GM18858 (cell line): Measurements from ENCODE around the gene IFI35.
"Not testable (repeated sequence)": the region's sequence is repeated elsewhere in the genome, so short reads cannot be mapped to it uniquely, and the experiment has no call there.

Source experiments
- ATAC-seq: cut with Tn5 transposase; IDR thresholded peaks from one replicate; pipeline ENCODE4 v1.9.1; 2021; ENCODE audit not compliant: unreplicated experiment

Gene IFI35

DNA sequence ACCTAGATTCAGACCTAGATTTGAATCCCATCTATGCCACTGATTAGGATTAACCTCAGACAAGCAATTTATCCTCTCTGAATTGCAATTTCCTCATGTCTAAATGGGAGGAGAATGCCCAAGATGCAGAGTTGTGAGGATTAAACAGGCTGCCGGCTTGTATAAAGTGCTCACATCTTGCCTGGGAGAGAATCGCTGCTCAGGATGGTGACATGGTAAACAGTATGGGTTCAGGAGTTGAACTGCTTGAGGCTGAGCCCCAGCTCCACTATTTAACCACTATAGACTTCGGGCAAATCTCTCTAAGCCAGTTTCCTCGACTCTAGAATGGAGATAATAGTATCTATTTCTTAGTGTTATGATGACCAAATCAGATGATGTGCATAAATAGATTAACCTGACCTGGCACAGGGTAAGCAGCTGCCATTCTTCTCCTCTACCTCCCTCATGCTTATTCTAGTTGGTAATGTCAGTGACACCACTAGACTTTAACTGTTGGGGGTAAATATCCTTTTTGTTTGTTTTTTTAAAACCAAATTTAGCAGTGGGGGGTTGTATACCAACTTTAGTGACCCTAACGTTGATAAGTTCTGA is 9.1 kb upstream of the IFI35 start:
- ATAC-seq, result no peak

DNA sequence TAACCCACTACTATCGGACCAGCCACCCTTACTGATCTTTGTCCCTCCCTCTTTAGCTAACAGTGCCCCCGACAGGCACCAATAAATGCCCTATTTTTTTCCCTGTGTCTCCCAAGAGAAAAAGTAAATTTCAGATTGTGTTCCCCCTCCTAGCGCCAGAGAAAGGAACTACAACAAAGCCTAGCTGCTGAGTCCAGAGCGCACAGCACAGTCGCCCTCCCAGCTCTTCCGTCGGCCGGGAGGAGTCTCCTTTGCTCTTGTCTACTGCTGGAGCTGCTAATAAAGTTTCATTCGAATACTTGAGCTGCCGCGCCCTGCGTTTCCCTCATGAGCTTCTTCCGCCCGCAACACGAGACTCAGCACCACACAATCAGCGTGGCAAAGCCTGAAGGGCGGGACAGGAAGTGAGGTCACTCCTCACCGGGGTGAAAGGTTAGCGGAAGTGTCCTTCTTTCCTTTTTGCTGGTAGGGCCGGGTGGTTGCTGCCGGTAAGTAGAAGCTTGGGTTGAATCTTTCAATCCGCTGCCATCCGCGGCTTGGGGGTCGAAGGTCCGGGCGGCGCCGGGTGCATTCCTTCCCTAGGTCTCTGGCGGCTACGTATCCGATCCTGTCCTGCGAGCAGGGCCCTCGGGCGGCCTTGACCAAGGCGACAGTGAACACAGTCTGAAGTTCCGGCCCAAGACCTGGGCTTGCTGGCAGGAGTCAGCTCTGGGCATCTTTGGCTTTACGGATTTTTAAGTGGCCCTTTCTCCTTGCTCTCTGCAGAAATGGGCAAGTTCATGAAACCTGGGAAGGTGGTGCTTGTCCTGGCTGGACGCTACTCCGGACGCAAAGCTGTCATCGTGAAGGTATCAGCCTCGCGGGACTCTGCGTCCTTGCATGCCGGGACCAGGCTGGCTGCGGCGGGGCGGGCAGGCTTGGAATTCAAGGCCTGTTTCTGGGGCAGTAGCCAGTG is 8.3 kb upstream of the IFI35 start, which contains the start of gene RPL27:
TSS of gene RPL27 (plus strand) at position 436 of the 955 bp plus-strand sequence. CDS start at position 768, 332 bp downstream.
- ATAC-seq, result peak; percentile 87

DNA sequence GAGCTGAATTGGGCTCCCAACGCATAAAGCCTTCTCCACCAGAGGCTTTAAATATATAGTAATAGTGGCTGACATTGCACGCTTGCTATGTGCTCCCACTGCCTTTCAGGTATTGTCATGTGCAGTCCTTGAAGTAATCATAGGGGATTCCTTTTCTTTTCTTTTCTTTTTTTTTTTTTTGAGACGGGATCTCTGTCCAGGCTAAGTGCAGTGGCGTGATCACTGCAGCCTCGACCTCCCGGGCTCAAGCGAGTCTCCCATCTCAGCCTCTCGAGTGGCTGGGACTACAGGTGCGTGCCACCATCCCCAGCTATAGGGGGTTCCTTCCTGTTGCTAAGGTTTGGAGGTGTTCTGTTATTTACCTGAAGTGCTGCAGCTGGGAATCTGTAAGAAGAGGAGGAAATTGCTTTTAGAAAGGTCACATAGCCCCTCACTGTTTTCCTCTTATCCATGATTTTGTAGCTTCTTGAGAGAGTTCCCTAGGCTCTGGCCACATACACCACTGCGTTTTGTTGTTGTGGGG is 7.5 kb upstream of the IFI35 start:
- ATAC-seq, result no peak

DNA sequence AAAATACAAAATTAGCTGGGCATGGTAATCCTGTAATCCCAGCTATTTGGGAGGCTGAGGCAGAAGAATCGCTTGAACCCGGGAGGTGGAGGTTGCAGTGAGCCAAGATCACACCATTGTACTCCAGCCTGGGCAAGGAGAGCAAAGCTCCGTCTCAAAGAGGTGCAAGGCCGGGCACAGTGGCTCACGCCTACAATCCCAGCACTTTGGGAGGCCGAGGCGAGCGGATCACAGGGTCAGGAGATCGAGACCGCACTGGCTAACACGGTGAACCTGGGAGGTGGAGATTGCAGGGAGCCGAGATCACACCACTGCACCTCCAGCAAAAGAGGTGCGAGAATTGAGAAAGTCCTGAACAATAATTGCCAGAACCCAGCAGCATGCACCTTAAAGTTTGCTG is 5.7 kb upstream of the IFI35 start:
- ATAC-seq, result not testable (repeated sequence)

- ATAC-seq, result no peak
Measured at GRCh38 chr17:43003542-43004172, 2.9 kb upstream of the IFI35 start.

GRCh38 chr17:43010667-43011308 is 4.2 kb downstream of the IFI35 start:
- no peak for ATAC-seq

- ATAC-seq, result no peak
Measured at GRCh38 chr17:43011728-43012472, 5.3 kb downstream of the IFI35 start.

DNA sequence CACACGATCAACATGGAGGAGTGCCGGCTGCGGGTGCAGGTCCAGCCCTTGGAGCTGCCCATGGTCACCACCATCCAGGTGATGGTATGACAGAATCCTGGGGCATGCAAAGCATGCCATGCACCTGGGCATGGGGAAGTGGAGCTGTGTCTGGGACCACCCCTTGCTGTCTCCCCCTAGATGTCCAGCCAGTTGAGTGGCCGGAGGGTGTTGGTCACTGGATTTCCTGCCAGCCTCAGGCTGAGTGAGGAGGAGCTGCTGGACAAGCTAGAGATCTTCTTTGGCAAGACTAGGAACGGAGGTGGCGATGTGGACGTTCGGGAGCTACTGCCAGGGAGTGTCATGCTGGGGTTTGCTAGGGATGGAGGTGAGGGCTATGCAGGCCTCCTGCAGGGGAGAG is 6.7 kb downstream of the IFI35 start:
- ATAC-seq, result no peak

DNA sequence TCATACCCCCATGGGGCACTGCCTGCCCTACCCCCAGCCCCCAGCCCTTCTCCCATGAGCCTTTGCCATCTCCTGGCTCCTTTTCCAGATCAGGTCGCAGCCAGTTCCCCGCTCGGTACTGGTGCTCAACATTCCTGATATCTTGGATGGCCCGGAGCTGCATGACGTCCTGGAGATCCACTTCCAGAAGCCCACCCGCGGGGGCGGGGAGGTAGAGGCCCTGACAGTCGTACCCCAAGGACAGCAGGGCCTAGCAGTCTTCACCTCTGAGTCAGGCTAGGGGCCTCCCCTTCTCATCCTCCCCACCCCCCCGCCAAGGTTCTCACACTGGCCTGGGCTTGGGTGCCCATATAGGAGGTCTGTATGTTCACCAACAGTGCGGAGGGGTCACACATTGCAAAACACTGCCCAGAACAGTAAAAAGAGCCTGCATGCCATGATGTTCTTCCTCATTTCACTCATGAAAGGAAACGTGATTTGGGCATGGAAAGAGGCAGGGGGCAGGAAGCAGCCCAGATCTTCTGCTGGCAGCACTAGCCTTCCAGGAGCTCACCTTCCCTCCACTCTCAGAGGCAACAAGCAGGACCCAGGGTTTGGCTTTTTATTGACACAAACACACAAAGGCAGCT is 7.5 kb downstream of the IFI35 start:
- no peak for ATAC-seq

DNA sequence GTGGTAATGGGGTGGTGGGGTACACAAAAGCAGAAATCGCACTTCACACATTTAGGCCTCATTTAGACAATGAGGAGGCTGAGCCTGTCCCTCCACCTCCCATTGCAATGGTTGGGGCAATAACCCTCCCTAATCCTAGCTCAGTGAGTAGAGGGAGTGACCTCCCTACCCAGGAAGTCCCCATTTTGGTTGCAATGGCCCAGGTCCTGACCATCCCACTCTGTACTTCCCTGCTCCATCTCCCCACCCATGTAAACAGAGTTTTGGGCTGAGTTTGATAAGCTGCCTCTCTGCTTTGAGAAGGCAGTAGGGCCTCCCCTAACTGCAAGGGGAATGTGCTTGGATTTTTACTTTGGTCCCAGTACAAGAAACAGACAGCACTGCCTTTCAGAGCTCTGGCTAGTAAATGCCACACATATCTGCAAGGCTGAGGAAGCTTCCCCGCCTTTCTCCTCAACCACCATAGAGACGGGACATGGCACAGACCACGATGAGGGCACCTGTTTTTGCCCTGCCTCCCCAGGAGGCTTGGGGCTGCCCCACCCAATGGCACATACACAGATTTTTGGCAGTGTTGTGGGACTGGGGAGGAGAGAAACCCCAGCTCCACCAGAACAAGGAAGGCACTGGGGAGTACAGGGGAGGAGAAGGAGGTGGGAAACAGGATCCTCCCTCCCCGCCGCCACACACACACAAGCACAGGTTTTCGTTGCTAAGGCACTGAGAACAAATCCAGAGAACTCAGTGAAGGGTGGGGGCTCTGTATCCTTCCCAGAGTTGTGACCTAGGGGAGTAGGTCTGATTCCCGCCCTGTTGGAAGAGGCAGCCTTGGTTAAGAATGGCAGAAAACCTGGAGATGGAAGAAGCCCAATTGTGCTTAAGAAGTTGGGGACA is 8.3 kb downstream of the IFI35 start:
- ATAC-seq, result no peak

- ATAC-seq, result no peak
Measured at GRCh38 chr17:43015579-43015978, 9.0 kb downstream of the IFI35 start.

DNA sequence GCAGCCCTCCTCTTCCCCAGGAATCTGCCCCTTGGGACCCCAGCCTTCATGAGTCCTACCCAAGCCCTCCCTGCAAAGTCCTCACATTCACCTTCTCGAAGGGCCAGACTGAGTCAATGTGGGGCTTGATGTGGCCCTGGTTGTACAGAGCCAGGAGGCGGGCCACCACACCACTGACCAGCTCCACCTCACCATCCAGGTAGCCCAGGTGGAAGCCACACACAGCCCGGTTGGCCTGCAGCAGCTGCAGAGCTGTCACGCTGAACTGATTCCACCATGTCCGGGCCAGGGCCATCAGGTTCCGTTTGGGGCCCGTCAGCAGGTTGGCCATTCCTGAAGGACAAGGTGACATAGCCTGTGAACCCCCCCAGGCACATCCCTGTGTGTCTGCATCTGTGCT is 9.6 kb downstream of the IFI35 start:
- no peak for ATAC-seq

GRCh38 chr17:43018008-43018853 is 11.6 kb downstream of the IFI35 start:
- ATAC-seq, result no peak

GRCh38 chr17:43018932-43019331 is 12.3 kb downstream of the IFI35 start:
- ATAC-seq, result no peak

DNA sequence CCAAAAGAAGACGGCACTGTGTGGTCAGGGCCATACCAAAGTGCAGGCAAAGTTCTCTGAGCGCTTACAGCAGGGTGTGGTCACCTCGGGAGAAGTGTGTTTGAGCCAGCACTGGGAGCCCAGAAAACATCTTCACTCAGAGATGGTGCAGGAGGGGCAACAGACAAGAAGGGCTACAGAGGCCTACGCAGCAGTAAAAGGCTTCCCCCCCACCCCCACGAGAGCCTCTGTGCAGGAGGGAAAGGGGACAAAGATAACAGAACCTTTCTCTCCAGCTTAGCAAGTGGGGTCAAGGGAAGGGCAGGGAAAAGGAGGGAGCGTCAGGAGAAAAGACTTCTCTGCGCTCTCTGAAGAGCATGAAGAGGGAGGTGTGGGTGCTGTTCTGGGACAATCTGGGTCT is 12.8 kb downstream of the IFI35 start:
- no peak for ATAC-seq

DNA sequence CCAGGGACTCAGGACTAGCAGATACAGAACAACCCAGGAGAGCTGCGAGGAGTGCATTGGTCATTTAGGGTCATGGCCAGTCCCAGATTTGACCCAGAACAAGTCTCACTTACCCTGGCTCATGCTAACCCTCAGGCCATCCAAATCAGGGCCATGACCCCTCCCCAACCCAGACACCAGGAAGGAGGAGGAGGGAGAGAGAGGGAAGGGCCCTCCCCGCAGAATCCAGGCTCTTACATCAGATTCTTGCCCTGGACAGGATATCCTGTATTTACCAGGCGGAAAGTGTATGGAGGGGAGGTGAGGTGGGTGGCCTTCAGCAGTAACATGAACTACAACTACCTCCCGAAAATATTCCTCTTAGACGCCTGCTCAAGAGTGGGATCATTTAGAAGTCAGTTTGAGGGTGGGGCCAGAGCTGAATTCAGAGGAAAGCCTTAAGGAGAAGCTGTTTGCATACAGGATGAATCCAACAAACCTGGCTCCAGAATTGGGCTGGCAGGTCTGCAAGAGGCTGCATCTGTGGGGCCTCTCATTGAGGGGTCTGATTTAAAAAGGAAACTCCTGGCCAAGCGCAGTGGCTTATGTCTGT is 13.5 kb downstream of the IFI35 start:
- ATAC-seq, result no peak
